Measurements from ENCODE around the gene RSU1.
"Not testable (repeated sequence)": the region's sequence is repeated elsewhere in the genome, so short reads cannot be mapped to it uniquely, and the experiment has no call there.

Gene RSU1

GRCh38 chr10:16780338-16780880, 36.8 kb downstream of the RSU1 start:
- DNase-seq (ENCODE audit: low read depth in 3 of 3), result no peak

- DNase-seq (ENCODE audit: low read depth in 3 of 3), result peak; percentile 43 to 75 (median 57)
Observed at GRCh38 chr10:16779384-16779915, 37.8 kb downstream of the RSU1 start.

GRCh38 chr10:16777473-16778370, 39.5 kb downstream of the RSU1 start:
- no peak for DNase-seq (ENCODE audit: low read depth in 3 of 3)

- DNase-seq (ENCODE audit: low read depth in 3 of 3), result no peak
Observed at GRCh38 chr10:16776896-16777295, 40.3 kb downstream of the RSU1 start.

- no peak for DNase-seq (ENCODE audit: low read depth in 3 of 3)
Observed at GRCh38 chr10:16773334-16773733, 43.9 kb downstream of the RSU1 start.

GRCh38 chr10:16770670-16771069, 46.6 kb downstream of the RSU1 start:
- DNase-seq (ENCODE audit: low read depth in 3 of 3), result no peak

- no peak for DNase-seq (ENCODE audit: low read depth in 3 of 3)
Observed at GRCh38 chr10:16770141-16770540, 47.1 kb downstream of the RSU1 start.

GRCh38 chr10:16769331-16769730, 47.9 kb downstream of the RSU1 start:
- no peak for DNase-seq (ENCODE audit: low read depth in 3 of 3)

GRCh38 chr10:16768702-16769101, 48.5 kb downstream of the RSU1 start:
- no peak for DNase-seq (ENCODE audit: low read depth in 3 of 3)

GRCh38 chr10:16765509-16766375, 51.5 kb downstream of the RSU1 start:
- DNase-seq (ENCODE audit: low read depth in 3 of 3), result no peak

GRCh38 chr10:16761300-16761699, 55.9 kb downstream of the RSU1 start:
- no peak for DNase-seq (ENCODE audit: low read depth in 3 of 3)

GRCh38 chr10:16756561-16757221, 60.5 kb downstream of the RSU1 start:
- DNase-seq (ENCODE audit: low read depth in 3 of 3), result no peak

- no peak for DNase-seq (ENCODE audit: low read depth in 3 of 3)
Observed at GRCh38 chr10:16754765-16755164, 62.5 kb downstream of the RSU1 start.

- DNase-seq (ENCODE audit: low read depth in 3 of 3), result not testable (repeated sequence)
Observed at GRCh38 chr10:16752849-16753248, 64.4 kb downstream of the RSU1 start.

GRCh38 chr10:16752099-16752498, 65.1 kb downstream of the RSU1 start:
- DNase-seq (ENCODE audit: low read depth in 3 of 3), result no peak

- DNase-seq (ENCODE audit: low read depth in 3 of 3), result no peak
Observed at GRCh38 chr10:16751244-16751643, 66.0 kb downstream of the RSU1 start.

GRCh38 chr10:16750461-16750860, 66.8 kb downstream of the RSU1 start:
- no peak for DNase-seq (ENCODE audit: low read depth in 3 of 3)

- DNase-seq (ENCODE audit: low read depth in 3 of 3), result no peak
Observed at GRCh38 chr10:16748749-16749148, 68.5 kb downstream of the RSU1 start.

GRCh38 chr10:16746856-16747255, 70.4 kb downstream of the RSU1 start:
- DNase-seq (ENCODE audit: low read depth in 3 of 3), result no peak

GRCh38 chr10:16745061-16745460, 72.2 kb downstream of the RSU1 start:
- DNase-seq (ENCODE audit: low read depth in 3 of 3), result no peak

GRCh38 chr10:16742165-16742960, 74.9 kb downstream of the RSU1 start:
- DNase-seq (ENCODE audit: low read depth in 3 of 3), result no peak
